Transverse colon (tissue), 4 donors: ENCODE measurements around the gene TMEM123.

Source experiments
- CTCF ChIP-seq, 5 experiments: fragments of 200-600 bp in 3 of 5; fragments of 450-650 bp in 2 of 5; sonication (generic) in 3 of 5; IDR thresholded peaks; 1 replicate in 2 of 5; 2 replicates in 3 of 5; pipeline ENCODE4 v1.5.1; 2016 to 2017; ENCODE audit warnings: antibody characterized with exemption in 5 of 5, inconsistent platforms in 3 of 5, mild to moderate bottlenecking in 2 of 5, moderate library complexity in 1 of 5
- EP300 ChIP-seq: sonication (generic); formaldehyde crosslinking; IDR thresholded peaks from one replicate; pipeline ENCODE4 v1.6.1; 2017; ENCODE audit warnings: antibody characterized with exemption, low read depth
- POLR2A ChIP-seq: fragments of 450-650 bp; IDR thresholded peaks from one replicate; pipeline ENCODE4 v1.6.1; 2016; ENCODE audit warnings: antibody characterized with exemption, mild to moderate bottlenecking, moderate library complexity
- POLR2AphosphoS5 ChIP-seq, 3 donors: sonication (generic); formaldehyde crosslinking; IDR thresholded peaks; one replicate each; pipeline ENCODE4 v1.6.1; 2016; ENCODE audit warnings: antibody characterized with exemption in 3 of 3

GRCh38 chr11:102347462-102348370 lies 104.8 kb downstream of the TMEM123 start:
- TF ChIP-seq CTCF (IDR thresholded peaks at IDR 0.05) (no peak), EP300 (no peak), POLR2A (no peak), POLR2AphosphoS5 (IDR thresholded peaks at IDR 0.05) (no peak)
